Smooth muscle cell (in vitro differentiated cells): Measurements from ENCODE around the gene U2AF2. TPM values are rescaled to one million over a fixed set of nuclear protein-coding genes. Genes with fewer than 3 reads are reported as not detected.

Experiments
- DNase-seq: peaks from one replicate; lab custom pipeline; 2025; ENCODE audit not compliant: unreplicated experiment; lab: John Stamatoyannopoulos, UW
- H2AFZ ChIP-seq: fragments of 200-600 bp; sonication (generic); 2 replicates; pipeline ENCODE4 v1.6.0; 2016; ENCODE audit warnings: antibody characterized with exemption, low read depth, mild to moderate bottlenecking
- H3F3A ChIP-seq: fragments of 200-600 bp; sonication (generic); 2 replicates; pipeline ENCODE4 v1.6.0; 2017; ENCODE audit warnings: antibody characterized with exemption, low read depth
- H3K27ac ChIP-seq: fragments of 200-600 bp; sonication (generic); 2 replicates; pipeline ENCODE4 v1.5.1; 2016; ENCODE audit warnings: low read depth, mild to moderate bottlenecking
- H3K27me3 ChIP-seq: fragments of 200-600 bp; sonication (generic); 2 replicates; pipeline ENCODE4 v1.6.1; 2016; ENCODE audit warnings: low read depth, mild to moderate bottlenecking
- H3K36me3 ChIP-seq: fragments of 200-600 bp; sonication (generic); 2 replicates; pipeline ENCODE4 v1.5.1; 2016; ENCODE audit warnings: low read depth
- H3K4me1 ChIP-seq: fragments of 200-600 bp; sonication (generic); 2 replicates; pipeline ENCODE4 v1.5.1; 2016; ENCODE audit warnings: low read depth
- H3K4me2 ChIP-seq: fragments of 200-600 bp; sonication (generic); 2 replicates; pipeline ENCODE4 v1.6.0; 2016; ENCODE audit warnings: mild to moderate bottlenecking
- H3K4me3 ChIP-seq: fragments of 200-600 bp; sonication (generic); 2 replicates; pipeline ENCODE4 v1.5.1; 2016; ENCODE audit warnings: mild to moderate bottlenecking
- H3K79me2 ChIP-seq: fragments of 200-600 bp; sonication (generic); 2 replicates; pipeline ENCODE4 v1.6.0; 2016; ENCODE audit warnings: low read depth, mild to moderate bottlenecking
- H3K9ac ChIP-seq: fragments of 200-600 bp; sonication (generic); 2 replicates; pipeline ENCODE4 v1.6.0; 2016; ENCODE audit warnings: low read depth
- H3K9me3 ChIP-seq: fragments of 200-600 bp; sonication (generic); replicated peaks from 2 replicates; pipeline ENCODE4 v1.5.1; 2016; ENCODE audit warnings: low read depth
- H4K20me1 ChIP-seq: fragments of 200-600 bp; sonication (generic); 2 replicates; pipeline ENCODE4 v1.6.0; 2016; ENCODE audit warnings: low read depth
- CTCF ChIP-seq: fragments of 200-600 bp; sonication (generic); IDR thresholded peaks from 2 replicates; pipeline ENCODE4 v1.5.1; 2017; ENCODE audit warnings: borderline replicate concordance, mild to moderate bottlenecking, antibody characterized with exemption; ENCODE audit not compliant: insufficient read depth, poor library complexity, severe bottlenecking
- WGBS: methylation state at CpG from one replicate; pipeline ENCODE4 v1.1.7; 2016; ENCODE audit warnings: low lambda C conversion rate; 5-methylcytosine and 5-hydroxymethylcytosine counted together
- polyA plus RNA-seq: library from polyadenylated mRNA; unstranded; fragments of >200 nt; fragmentation: Nextera tagmentation; extraction: Ambion mirVana; gene quantifications from 2 replicates; pipeline ENCODE4 v1.2.1, GENCODE V29; 2016
- total RNA-seq: library from RNA; depleted of rRNA; stranded (reverse); fragments of >200 nt; gene quantifications from 2 replicates; pipeline ENCODE4 v1.2.3, GENCODE V29; 2014

Gene U2AF2
- total and polyA plus RNA-seq, 2 experiments from 2014 or later, result 8.4 to 70.7 TPM

GRCh38 chr19:55674841-55675660 is 20.2 kb downstream of the U2AF2 start, which contains the start of gene EPN1:
Gene EPN1, plus strand, starts transcription at chr19:55675226. Its CDS starts 3,402 bp downstream, at chr19:55678628.
- H3K4me2 ChIP-seq, result peak within 1 kb of the TSS; percentile 98
- peak within 1 kb of the TSS; percentile 97 for H3K9ac ChIP-seq
- no peaks in the 10 kb centered on the region for H3K9me3 ChIP-seq
- peak within 1 kb of the TSS; percentile 87 for H3K4me3 ChIP-seq
- H2AFZ ChIP-seq, result peak within 1 kb of the TSS; percentile 38
- peaks cover 11% of the 10 kb centered on the region for H3F3A ChIP-seq
- no peaks in the 10 kb centered on the region for H3K27me3 ChIP-seq
- peak within 1 kb of the TSS; percentile 88 for H3K27ac ChIP-seq
- 2% methylated on average over 52 of the region's 101 CpGs for WGBS
- H3K79me2 ChIP-seq, result peaks cover 86% of the 10 kb centered on the region
- no peaks in the 10 kb centered on the region for H3K36me3 ChIP-seq
- H4K20me1 ChIP-seq, result peaks cover 77% of the 10 kb centered on the region
- peak; percentile 88 for DNase-seq
- H3K4me1 ChIP-seq, result peaks cover 5% of the 10 kb centered on the region
- no peak for TF ChIP-seq CTCF

- H3K27ac ChIP-seq, result peak overlapping the region; percentile 88
- H3K9me3 ChIP-seq, result no peaks in the 10 kb centered on the region
- WGBS, result 27% methylated on average over 16 of the region's 16 CpGs
- TF ChIP-seq CTCF, result no peak
- peaks cover 77% of the 10 kb centered on the region for H4K20me1 ChIP-seq
- peak overlapping the region; percentile 97 for H3K9ac ChIP-seq
- peaks cover 11% of the 10 kb centered on the region for H3F3A ChIP-seq
- H3K27me3 ChIP-seq, result no peaks in the 10 kb centered on the region
- peak overlapping the region; percentile 38 for H2AFZ ChIP-seq
- H3K4me3 ChIP-seq, result peak overlapping the region; percentile 87
- H3K4me2 ChIP-seq, result peak overlapping the region; percentile 98
- H3K4me1 ChIP-seq, result peaks cover 5% of the 10 kb centered on the region
- no peak for DNase-seq
- no peaks in the 10 kb centered on the region for H3K36me3 ChIP-seq
- peaks cover 88% of the 10 kb centered on the region for H3K79me2 ChIP-seq
Measured at GRCh38 chr19:55675661-55676354, 21.0 kb downstream of the U2AF2 start.

- Histone ChIP-seq H4K20me1 (peaks cover 77% of the 10 kb centered on the region), H3K9ac (peak overlapping the region; percentile 97), H3K27me3 (no peaks in the 10 kb centered on the region), H3K79me2 (peaks cover 88% of the 10 kb centered on the region), H3K36me3 (no peaks in the 10 kb centered on the region), H2AFZ (no peak overlapping the region), H3K27ac (peak overlapping the region; percentile 88), H3K4me3 (peak overlapping the region; percentile 87), H3F3A (peaks cover 11% of the 10 kb centered on the region), H3K4me1 (peaks cover 5% of the 10 kb centered on the region), H3K9me3 (no peaks in the 10 kb centered on the region), H3K4me2 (peak overlapping the region; percentile 98)
- no peak for TF ChIP-seq CTCF
- 94% methylated on average over 5 of the region's 5 CpGs for WGBS
- DNase-seq, result no peak
Measured at GRCh38 chr19:55676383-55676782, 21.5 kb downstream of the U2AF2 start.
